Astrocyte of the cerebellum (primary cell): ENCODE measurements around the gene FXYD1.

Source experiments
- DNase-seq: peaks from one replicate; pipeline ENCODE4 v3.0.0-alpha.2; 2011; ENCODE audit warnings: low read depth
- H3K4me3 ChIP-seq: 2 replicates; pipeline ENCODE4 v1.5.1; 2011; ENCODE audit warnings: mild to moderate bottlenecking, low read depth, low read length, moderate library complexity
- CTCF ChIP-seq: IDR thresholded peaks from 2 replicates; pipeline ENCODE4 v1.5.1; 2012; ENCODE audit warnings: low read length, low read depth, moderate library complexity, mild to moderate bottlenecking; ENCODE audit errors: missing control alignments
- in situ Hi-C: cut with HindIII; loops from 2 replicates; pipeline ENCODE4 v1.10.0; 2017; ENCODE audit warnings: low sequenced_read_pairs

FXYD1 gene

DNA sequence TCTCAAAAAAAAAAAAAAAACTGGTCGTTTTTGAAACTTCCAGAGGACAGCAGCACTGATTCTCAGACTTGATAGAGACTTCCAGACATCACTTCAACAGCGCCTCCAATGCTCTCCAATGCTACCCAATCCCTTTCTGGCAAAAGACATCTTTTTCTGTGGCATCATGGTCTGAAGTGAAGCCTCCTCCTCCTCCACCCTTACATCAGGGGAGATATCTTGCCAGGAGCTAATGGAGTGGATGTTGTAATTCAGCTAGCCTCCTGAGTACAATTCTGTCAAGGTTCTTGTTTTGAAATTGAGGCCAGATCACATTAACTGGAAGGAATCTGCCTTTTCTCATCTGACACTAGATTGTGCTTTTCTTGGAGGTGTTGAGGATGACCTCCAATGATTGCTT, 40.1 kb downstream of the FXYD1 start:
- TF ChIP-seq CTCF: no peak
- no peak for DNase-seq
- H3K4me3 ChIP-seq: no peak overlapping the region
- in situ Hi-C loops: no loop called here

DNA sequence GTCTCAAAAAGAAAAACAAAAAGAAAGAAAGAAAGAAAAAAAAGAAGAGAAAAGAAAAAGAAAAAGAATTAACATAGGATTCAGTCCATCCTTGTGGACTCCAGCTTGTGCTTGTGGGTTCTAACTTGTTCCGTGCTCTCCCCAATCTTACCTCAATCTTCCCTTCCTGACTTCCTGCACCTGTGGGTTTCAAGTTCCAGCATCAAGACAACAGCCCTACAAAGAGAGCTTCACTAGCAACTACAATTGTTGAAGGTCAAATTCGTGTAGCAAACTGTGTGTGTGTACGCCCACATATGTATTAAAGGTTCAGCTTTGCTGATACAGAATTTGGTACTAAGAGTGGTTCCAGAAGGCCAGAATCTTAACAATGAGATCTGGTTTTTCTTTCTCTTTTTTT, 41.2 kb downstream of the FXYD1 start:
- no peak for TF ChIP-seq CTCF
- no peak overlapping the region for H3K4me3 ChIP-seq
- DNase-seq: no peak
- in situ Hi-C loops: no loop called here

- no peak overlapping the region for H3K4me3 ChIP-seq
- in situ Hi-C loops: no loop called here
- TF ChIP-seq CTCF: no peak
- no peak for DNase-seq
These were observed 42.8 kb downstream of the FXYD1 start for GRCh38 chr19:35181387-35181786.

GRCh38 chr19:35184267-35184666, 45.6 kb downstream of the FXYD1 start:
- H3K4me3 ChIP-seq: no peak overlapping the region
- in situ Hi-C loops: no loop called here
- no peak for TF ChIP-seq CTCF
- no peak for DNase-seq

DNA sequence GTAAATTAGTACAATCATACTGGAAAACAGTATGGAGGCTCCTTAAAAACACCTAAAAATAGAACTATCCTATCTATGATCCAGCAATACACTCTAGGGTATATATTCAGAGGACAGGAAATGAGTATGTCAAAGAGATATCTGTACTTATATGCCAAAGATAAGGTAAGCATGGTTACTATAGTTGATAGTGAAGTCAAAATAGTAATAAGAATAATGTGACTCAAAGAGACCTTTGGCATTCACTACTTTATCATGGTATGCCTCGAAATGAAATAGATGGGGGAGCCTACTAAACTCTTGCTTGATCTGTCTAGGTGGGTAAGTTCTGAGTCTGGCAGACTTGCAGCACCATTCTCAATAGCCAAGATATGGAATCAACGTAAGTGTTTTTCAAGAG, 46.3 kb downstream of the FXYD1 start:
- H3K4me3 ChIP-seq: no peak overlapping the region
- in situ Hi-C loops: no loop called here
- no peak for TF ChIP-seq CTCF
- no peak for DNase-seq
